ENCODE data around the gene OSGIN1. TPM values are rescaled to one million over a fixed set of nuclear protein-coding genes. Genes with fewer than 3 reads are reported as not detected.

OSGIN1 gene
- total and polyA plus RNA-seq, 2 donors (not counting 1 experiment from before 2014, with no cell fraction given) = 0.85 to 1.8 TPM

DNA sequence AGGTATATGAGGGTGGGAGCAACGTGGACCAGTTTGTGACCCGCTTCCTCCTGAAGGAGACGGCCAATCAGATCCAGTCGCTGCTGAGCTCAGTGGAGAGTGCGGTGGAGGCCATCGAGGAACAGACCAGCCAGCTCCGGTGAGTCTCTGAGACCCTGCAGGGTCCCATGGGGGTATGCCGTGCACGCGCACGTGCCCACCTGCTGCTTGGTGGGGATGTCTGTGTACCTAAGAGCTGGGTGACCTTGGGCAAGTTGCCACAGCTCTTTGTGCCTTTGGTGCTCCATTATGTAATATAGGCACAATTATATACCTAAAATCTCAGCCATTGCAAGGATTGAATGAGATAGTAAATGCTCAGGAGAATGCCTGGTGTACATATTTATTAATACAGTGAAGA is 37.5 kb downstream of the OSGIN1 start:
- Histone ChIP-seq H4K20me1 (ENCODE audit: control insufficient read depth, insufficient read depth, low read length, poor library complexity, severe bottlenecking) (no peaks in the 10 kb centered on the region), H3K79me2 (ENCODE audit: control insufficient read depth, insufficient read depth, low read length) (no peaks in the 10 kb centered on the region), H3K9ac (ENCODE audit: low read length) (no peak overlapping the region), H3K4me1 (ENCODE audit: control insufficient read depth in 2 of 2, insufficient read depth in 2 of 2, low read length in 2 of 2) (no peaks in the 10 kb centered on the region), H3K27me3 (replicated peaks in 1 of 4; ENCODE audit: control extremely low read depth in 1 of 4, control insufficient read depth in 3 of 4, insufficient read depth in 4 of 4, low read length in 3 of 4) (peaks cover 0 to 13% (median 5%) of the 10 kb centered on the region in 4 experiments), H3K27ac (ENCODE audit: low read length in 2 of 2) (no peak overlapping the region), H2AFZ (ENCODE audit: insufficient read depth, low read depth, low read length, poor library complexity, severe bottlenecking) (no peak overlapping the region), H3K9me3 (ENCODE audit: control extremely low read depth in 1 of 3, control insufficient read depth in 2 of 3, insufficient read depth in 1 of 3, low read length in 2 of 3) (peaks cover 0 to 8% (median 0%) of the 10 kb centered on the region in 3 donors), H3K36me3 (replicated peaks in 1 of 2; ENCODE audit: control extremely low read depth in 1 of 2, control insufficient read depth in 1 of 2, extremely low read depth in 1 of 2, insufficient read depth in 2 of 2, low read length in 1 of 2) (no peaks in the 10 kb centered on the region), H3K4me2 (replicated peaks; ENCODE audit: low read depth, low read length, poor library complexity, severe bottlenecking) (no peak overlapping the region), H3K4me3 (ENCODE audit: control extremely low read depth in 1 of 5, extremely low read depth in 1 of 5, insufficient read depth in 1 of 5, low read depth in 2 of 5, low read length in 4 of 5) (no peak overlapping the region)
- peaks cover 43% of the 10 kb centered on the region for H3K27me3 Mint-ChIP-seq
- WGBS (ENCODE audit: insufficient coverage) = 97% methylated on average over 10 of the region's 11 CpGs
- CTCF ChIA-PET = no interaction called here
- no peak overlapping the region for H3K27ac Mint-ChIP-seq
- DNase-seq = no peak
- intact Hi-C loops (cut with micrococcal nuclease) = no loop called here
- no peak for ATAC-seq (ENCODE audit: low read depth)
- no peaks in the 10 kb centered on the region for H3K4me1 Mint-ChIP-seq
- TF ChIP-seq, protein P1, sequence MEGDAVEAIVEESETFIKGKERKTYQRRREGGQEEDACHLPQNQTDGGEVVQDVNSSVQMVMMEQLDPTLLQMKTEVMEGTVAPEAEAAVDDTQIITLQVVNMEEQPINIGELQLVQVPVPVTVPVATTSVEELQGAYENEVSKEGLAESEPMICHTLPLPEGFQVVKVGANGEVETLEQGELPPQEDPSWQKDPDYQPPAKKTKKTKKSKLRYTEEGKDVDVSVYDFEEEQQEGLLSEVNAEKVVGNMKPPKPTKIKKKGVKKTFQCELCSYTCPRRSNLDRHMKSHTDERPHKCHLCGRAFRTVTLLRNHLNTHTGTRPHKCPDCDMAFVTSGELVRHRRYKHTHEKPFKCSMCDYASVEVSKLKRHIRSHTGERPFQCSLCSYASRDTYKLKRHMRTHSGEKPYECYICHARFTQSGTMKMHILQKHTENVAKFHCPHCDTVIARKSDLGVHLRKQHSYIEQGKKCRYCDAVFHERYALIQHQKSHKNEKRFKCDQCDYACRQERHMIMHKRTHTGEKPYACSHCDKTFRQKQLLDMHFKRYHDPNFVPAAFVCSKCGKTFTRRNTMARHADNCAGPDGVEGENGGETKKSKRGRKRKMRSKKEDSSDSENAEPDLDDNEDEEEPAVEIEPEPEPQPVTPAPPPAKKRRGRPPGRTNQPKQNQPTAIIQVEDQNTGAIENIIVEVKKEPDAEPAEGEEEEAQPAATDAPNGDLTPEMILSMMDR (IDR thresholded peaks at IDR 0.05) = no peak
- POLR2A ChIA-PET = no interaction called here
- H3K9me3 Mint-ChIP-seq (ENCODE audit: insufficient read depth) = no peaks in the 10 kb centered on the region
- no peak overlapping the region for H3K4me3 Mint-ChIP-seq

DNA sequence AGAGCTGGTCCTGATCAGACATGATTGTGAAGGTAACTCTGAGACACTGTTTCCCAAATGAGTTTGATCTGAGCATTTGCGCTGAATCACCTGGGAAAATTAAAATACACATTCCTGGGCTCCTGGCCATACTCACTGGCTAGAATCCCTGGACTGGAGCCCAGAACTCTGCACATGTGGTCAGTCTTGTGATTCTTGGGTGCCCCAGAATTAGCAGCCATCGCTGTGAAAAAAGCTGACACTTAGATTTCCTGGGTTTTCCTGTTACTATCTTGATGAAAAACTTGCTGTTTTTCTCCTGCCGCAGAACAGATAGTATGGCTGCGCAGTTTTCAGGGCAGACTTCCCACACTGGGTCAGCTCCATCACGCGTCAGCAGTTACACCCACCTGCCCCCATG is 39.6 kb downstream of the OSGIN1 start:
- no peak overlapping the region for H3K4me3 Mint-ChIP-seq
- POLR2A ChIA-PET = interaction anchor here (0.7 kb wide), 1 partner anchor 300 kb away, joined by 4 read pairs; no protein-coding TSS in a partner anchor
- TF ChIP-seq, protein P1 (IDR thresholded peaks at IDR 0.05) = no peak
- no peak for TF ChIP-seq EZH2 (IDR thresholded peaks at IDR 0.05; ENCODE audit: borderline replicate concordance, insufficient read depth, low read depth, low read length, poor library complexity, severe bottlenecking)
- intact Hi-C loops (cut with micrococcal nuclease) = no loop called here
- H3K4me1 ChIP-seq (ENCODE audit: control insufficient read depth in 2 of 2, insufficient read depth in 2 of 2, low read length in 2 of 2) = peaks cover 0 to 4% of the 10 kb centered on the region in 2 donors
- peaks cover 49% of the 10 kb centered on the region for H3K27me3 Mint-ChIP-seq
- H3K4me1 Mint-ChIP-seq = peaks cover 1% of the 10 kb centered on the region
- peaks cover 0 to 13% (median 6%) of the 10 kb centered on the region in 4 experiments for H3K27me3 ChIP-seq (replicated peaks in 1 of 4; ENCODE audit: control extremely low read depth in 1 of 4, control insufficient read depth in 3 of 4, insufficient read depth in 4 of 4, low read length in 3 of 4)
- no peak overlapping the region for H3K4me3 ChIP-seq (ENCODE audit: control extremely low read depth in 1 of 5, extremely low read depth in 1 of 5, insufficient read depth in 1 of 5, low read depth in 2 of 5, low read length in 4 of 5)
- H3K9me3 ChIP-seq (ENCODE audit: control extremely low read depth in 1 of 3, control insufficient read depth in 2 of 3, insufficient read depth in 1 of 3, low read length in 2 of 3) = peaks cover 0 to 11% (median 0%) of the 10 kb centered on the region in 3 donors
- no peaks in the 10 kb centered on the region for H3K9me3 Mint-ChIP-seq (ENCODE audit: insufficient read depth)
- H3K9ac ChIP-seq (ENCODE audit: low read length) = no peak overlapping the region
- H2AFZ ChIP-seq (ENCODE audit: insufficient read depth, low read depth, low read length, poor library complexity, severe bottlenecking) = no peak overlapping the region
- H4K20me1 ChIP-seq (ENCODE audit: control insufficient read depth, insufficient read depth, low read length, poor library complexity, severe bottlenecking) = no peaks in the 10 kb centered on the region
- no peaks in the 10 kb centered on the region for H3K79me2 ChIP-seq (ENCODE audit: control insufficient read depth, insufficient read depth, low read length)
- H3K27ac ChIP-seq (ENCODE audit: low read length in 2 of 2) = no peak overlapping the region
- CTCF ChIA-PET = no interaction called here
- WGBS (ENCODE audit: insufficient coverage) = 94% methylated on average over 6 of the region's 6 CpGs
- H3K4me2 ChIP-seq (replicated peaks; ENCODE audit: low read depth, low read length, poor library complexity, severe bottlenecking) = no peak overlapping the region
- ATAC-seq (ENCODE audit: low read depth) (no peak), DNase-seq (no peak)
- no peak overlapping the region for H3K27ac Mint-ChIP-seq
- H3K36me3 ChIP-seq (replicated peaks in 1 of 2; ENCODE audit: control extremely low read depth in 1 of 2, control insufficient read depth in 1 of 2, extremely low read depth in 1 of 2, insufficient read depth in 2 of 2, low read length in 1 of 2) = no peaks in the 10 kb centered on the region

All from B cell (primary cell).